Activated naive CD8-positive, alpha-beta T cell treated with anti-CD3 and anti-CD28 coated beads, Interleukin-2, amount 50 U/mL, for 16 hours (primary cell): Measurements from ENCODE around the gene SPRY1.

Experiments used
- DNase-seq: peaks from one replicate; pipeline ENCODE4 v3.0.0-alpha.2; 2020; ENCODE audit warnings: low read depth, low spot score

The SPRY1 gene, protein sequence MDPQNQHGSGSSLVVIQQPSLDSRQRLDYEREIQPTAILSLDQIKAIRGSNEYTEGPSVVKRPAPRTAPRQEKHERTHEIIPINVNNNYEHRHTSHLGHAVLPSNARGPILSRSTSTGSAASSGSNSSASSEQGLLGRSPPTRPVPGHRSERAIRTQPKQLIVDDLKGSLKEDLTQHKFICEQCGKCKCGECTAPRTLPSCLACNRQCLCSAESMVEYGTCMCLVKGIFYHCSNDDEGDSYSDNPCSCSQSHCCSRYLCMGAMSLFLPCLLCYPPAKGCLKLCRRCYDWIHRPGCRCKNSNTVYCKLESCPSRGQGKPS

DNA sequence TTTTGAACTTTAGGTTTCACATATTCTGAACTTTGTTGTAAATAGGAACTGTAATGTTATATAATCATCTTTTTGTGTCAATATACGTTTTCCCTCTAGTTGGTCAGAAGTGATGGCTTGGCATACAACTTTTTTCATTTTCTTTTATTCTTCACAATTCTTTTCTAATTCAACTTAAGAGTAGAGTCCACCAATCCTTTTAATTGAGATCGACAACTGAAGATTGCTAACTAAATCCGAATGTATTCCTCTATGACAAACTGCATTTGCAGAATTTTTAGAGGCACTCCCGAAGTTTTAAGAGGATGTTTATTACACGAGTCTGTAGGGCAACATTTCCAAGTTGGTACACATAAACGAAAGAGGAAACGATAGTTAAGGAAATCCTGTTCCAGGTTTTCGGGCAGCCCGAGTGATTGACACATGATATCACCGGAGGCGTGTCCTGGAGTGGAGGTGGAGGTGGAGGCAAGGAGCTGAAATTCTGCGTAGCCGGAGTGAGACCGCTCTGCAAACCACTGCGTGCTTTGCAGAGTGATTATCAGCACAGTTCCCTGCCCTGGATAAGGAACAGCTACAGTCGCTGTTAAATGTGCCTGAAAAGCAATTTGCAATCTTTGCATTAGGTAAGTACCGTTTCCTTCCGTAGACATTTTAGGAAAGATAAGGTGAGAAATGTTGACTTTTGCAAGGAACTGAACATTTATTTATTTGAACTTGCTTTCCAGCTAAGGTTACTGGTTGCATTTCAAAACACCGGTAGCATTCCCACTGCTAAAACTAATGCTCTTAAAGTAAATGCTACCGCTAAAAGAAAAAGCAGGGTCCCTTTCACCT, at the start of gene SPRY1:
Gene SPRY1, plus strand, starts transcription at position 489 of the 837 bp plus-strand sequence. CDS start 4,797 bp downstream, outside the sequence.
- peak; percentile 67 for DNase-seq

DNA sequence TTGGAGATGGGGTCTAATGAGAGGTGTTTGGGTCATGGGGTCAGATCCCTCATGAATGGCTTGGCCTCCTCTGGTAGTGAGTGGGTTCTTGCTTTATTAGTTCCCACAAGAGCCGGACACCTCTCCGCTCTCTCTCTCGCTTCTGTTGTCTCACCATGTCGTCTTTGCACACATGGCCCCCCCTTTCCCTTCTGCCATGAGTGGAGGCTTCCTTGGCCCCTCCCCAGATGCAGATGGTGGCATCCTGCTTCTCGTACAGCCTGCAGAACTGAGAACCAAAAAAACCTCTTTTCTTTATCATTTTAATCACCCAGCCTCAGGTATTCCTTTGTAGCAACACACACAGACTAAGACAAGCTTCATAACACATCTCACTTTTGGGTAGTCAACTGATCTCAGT, 49.6 kb upstream of the SPRY1 start:
- DNase-seq: no peak

DNA sequence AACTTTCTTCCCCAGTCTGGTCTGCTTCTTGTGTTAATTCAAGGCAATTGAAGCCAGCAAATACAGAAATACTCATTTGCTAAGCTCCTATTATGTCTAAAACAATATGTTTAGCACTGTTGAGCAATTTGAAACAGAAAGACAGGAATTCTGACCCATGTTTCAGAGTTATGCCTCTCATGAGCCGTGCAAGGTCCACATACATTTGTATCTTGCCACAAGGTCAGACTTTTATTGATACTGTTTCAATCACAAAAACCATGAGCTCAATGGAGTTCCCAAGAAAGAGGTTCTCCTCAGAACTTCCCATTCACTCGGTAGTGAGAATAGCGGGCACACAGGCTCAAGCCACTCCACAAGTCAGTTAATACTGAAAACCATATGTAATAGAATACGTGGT, 47.6 kb upstream of the SPRY1 start:
- DNase-seq: no peak

DNA sequence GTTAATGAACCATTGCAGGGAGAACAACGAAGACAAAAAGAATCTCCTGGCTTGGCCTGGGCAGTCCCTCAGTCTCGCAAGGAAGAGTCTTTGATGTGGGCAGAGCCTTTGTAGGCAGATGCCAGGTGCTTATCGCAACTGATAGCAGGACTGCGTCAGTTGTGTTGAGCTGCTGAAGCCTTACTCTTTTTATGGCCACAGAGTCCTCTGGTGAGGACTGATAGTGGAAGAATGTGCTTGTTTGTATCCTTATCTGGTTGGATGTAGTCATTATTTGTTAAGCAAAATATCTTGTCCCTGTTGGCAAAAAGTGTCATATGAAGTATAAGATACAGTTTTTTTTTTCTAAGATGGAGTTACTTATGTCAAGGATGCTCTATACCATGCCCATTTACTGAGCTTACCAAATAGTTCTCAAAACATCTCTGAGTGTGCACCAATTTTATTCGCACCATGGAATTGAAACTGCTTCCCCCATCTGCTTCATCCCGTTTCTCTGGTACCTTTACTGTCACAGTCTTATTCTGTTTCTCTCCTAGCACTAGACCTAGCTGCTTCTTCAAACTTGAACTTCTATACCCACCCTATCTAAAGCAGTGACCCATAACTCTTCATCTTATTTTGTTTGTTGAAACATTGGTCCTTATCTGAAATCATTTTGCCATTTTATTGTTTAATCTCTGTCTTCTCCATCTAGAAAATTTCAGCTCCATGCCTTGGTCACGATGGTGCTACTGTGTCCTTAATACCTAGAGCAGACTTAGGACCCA, 47.0 kb upstream of the SPRY1 start:
- DNase-seq: no peak

DNA sequence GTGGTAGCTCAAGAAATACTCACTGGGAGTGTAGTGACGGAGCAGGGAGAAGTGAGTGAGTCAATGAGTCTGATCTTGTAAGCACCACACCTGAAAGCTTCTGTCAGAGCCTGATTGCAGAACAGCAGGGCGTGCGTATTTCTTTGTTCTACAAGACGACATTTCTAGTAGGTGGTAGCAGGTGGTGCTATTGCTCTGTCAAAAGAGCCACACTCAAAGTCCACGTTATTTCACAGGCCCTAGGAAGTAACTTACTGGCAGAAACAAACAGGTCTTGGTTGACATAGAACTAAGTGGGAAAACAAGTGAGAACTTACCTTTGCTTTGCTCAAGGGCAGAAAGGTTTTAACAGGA, 46.4 kb upstream of the SPRY1 start:
- DNase-seq: no peak

DNA sequence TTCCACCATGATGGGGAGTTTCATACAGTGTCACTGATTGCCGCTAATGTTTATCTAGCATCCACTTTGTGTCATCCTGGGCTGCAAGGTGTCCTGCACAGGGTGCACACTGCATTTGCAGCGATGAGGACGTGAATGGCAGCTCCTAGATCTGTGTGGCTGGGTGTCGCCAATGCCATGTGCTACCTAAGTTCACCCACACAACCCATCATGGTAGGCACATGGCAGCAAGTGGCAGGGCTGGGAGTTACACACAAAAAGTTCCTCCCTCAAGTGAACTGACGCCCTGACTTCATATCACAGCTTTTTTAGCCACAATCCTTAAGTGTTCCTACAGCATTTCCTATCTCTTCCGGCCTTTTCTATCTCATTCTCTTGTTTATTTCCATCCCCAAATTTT, 45.9 kb upstream of the SPRY1 start:
- no peak for DNase-seq

DNA sequence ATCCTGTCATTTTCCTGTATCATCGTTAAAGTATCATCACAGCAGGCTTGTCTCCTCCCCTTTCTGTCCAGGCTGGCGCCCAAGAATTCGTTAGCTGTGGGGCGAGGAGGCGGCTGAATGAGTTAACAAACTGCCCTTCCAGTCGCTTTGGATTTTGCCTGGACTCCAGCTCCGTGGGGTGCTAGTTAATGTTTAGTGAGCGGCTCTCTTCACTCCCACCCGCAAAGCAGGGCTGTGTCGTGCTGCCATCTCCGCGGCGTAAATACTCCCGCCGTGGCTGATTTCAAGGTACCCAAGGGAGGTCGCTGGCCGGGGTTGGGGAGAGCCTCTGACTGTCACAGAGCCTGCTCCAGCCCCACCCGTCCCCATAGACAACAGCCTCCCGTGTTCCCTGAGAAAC, 44.9 kb upstream of the SPRY1 start:
- no peak for DNase-seq

DNA sequence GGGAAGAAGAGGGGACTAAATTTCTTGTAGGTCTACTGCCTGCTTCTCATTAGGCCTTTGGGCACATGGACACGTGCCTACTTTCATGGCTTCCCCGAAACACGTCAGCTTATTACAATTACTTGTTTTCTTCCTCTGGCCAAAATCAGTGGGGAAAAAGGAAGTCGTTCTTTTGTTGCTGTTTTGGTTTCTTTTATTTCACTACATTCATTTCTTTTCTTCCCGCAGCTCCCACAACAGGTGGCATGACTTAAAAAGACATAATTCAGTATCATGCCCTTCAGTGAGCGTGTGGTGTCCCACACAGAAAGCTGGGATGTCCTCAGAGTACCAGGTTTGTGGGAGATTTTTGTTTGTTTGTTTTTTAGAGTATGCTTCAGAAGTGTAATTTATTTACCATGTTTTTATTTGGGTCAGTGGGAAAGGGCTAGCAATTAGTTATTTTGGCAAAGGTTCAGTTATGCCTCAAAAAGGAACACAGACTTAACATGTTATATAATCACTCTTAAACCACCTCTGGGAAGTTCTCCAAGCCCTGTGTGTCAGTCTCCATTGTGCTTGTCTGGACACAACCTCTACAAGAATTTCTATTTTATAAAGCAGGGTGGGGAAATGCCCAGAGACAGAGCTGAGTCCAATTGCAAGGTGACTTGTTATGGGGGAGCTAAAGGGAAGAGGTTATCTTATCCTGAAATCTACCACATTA, 44.2 kb upstream of the SPRY1 start:
- DNase-seq: no peak

DNA sequence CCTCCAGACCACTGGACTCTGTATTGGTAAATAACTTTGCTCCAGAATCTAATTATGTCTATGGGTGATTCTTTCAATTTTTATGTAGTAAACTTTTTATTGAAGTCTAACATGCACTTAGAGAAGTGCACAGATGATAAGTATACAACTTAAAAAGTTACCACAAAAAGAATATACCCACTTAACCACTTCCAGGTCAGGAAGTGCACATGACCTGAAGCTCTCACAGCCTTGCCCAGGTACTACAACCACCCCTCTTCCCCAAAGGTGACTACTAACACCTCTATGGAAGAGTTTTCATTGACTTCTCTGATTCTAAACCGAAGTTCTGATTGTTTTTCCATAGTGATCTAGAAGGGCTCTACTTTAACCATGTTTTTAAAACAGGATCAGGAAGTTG, 43.6 kb upstream of the SPRY1 start:
- no peak for DNase-seq

DNA sequence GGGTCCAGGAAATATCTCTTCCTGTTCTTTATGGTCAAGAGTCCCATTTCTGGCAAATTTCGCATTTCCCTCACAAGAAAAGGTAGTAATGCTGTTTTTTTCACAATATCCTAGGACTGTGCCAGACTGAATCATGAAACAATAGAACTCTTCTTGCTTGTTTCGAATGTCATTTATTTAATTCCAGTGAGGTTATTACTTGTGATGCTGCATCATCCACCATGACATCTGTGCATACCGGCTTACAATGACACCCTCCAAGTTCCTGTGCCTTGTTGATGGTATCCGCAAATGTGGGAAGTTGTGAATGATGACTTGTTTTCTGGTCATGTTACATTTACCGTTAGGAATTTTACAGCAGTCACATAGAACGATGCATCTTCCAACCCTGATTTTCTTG, 42.9 kb upstream of the SPRY1 start:
- DNase-seq: no peak

DNA sequence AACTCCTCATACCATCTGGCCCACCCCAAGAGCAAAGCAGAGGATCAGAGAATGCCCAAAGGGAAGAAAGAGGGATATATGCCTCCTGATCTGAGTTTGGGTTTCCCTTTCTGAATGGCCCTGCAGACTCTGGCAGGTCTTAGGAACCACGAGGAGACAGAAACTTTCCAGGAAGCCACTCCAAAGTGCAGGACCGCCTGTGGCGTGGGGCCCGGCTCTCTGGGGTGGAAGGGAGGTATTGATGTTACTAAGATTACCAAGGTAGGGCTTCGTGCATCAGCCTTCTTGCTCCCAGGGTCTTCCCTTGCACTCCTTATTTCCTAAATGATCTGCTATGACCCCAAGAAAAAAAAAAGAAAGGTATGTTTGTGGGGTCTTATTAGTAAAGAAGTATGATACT, 41.9 kb upstream of the SPRY1 start:
- no peak for DNase-seq

DNA sequence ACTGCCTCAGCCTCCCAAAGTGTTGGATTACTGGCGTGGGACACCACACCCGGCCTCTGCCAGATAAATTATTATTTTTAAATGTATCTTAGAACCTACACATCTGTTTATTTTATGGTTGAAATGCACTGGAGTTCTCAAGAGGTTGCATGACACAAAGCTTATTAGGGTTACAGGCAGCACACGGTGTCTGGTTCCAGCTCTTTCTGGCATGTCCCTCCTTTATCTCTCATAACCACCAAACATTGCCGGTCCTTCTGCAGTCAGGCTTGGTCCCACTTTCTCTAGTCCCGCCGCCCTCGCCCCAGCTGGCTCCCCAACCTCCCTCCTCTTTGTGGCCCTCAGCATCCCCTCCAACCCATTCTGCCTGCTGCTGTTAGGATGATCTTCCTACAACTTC, 39.7 kb upstream of the SPRY1 start:
- no peak for DNase-seq

DNA sequence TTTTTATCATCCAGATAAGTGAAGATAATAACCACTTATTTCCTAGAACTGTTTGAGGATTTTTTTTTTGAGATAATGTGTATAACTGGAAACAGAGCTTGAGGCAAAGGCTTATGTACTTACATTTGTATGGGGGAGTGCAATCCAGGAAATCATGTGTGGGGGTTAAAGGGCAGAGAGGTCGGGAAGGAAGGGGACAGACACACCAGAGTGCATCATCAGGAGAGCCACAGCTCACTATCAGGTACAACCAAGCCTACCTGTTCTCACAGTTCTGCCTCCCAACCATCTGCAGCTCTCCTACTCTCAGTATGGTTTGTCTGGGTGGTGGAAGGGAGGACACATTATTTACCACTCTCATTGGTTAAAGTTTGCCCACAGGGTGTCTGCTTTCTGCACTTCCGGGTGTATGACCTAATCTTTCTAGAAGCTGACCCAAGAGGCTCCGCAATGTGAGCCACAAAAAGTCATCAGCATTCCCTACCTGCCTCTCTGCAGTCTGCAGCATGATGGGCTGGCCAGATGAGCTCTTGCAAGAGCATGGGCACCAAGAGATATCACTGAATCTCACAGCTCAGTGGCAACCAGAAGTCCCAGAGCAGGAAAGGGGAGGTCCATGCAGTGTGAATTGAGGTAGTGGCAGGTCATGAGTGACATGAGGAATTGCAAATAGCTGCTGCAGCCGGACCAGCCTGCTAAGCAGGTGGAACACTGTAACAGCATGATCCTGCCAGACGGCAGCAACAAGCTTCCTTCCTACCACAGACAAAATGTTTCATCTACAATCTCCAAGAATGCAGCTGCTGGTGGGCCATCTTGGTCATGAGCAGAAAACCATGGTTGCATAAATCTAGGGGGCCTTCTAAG, 36.9 kb upstream of the SPRY1 start:
- DNase-seq: no peak

DNA sequence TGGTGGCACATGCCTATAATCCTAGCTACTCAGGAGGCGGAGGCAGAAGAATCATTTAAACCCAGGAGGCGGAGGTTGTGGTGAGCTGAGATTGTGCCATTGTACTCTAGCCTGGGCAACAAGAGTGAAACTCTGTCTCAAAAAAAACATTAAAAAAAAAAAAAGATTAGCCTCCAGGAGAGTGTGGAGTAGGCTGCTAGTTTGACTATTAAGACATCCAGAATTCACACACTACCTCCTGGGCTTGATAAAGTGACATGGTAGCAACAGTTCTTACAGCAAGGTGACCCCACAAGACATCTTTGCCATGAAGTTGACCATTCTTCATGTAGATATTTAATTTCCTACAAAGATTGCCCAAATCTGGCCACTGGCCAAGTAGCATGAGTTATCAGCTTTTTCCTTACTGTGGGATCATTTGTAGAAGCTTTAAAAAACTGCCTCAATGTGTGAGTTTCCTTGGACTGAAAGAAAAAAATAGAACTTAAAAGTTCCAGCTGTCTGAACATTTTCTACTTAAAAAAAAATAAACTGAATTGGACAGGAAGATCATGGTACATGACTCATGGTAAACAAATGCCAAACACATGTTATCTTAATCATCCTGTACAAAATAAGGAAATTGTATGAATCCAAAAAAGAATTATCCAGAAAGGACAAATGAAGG, 35.3 kb upstream of the SPRY1 start:
- DNase-seq: no peak

DNA sequence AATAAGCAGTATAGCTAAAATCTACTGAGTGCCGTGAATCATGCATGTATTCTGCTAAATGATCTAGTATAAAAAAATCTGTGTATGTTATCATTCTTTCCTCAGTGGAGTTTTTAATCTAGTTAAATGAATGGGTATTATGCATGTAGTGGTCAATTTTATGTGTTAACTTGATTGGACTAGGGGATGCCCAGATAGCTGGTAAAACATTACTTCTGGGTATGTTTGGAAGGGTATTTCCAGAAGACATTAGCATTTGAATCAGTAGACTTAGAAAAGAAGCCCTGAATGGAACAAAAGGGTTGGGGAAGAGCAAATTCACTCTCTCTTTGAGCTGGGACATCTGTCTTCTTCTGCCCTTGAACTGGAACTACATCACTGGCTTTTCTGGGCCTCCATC, 34.5 kb upstream of the SPRY1 start:
- DNase-seq: no peak

DNA sequence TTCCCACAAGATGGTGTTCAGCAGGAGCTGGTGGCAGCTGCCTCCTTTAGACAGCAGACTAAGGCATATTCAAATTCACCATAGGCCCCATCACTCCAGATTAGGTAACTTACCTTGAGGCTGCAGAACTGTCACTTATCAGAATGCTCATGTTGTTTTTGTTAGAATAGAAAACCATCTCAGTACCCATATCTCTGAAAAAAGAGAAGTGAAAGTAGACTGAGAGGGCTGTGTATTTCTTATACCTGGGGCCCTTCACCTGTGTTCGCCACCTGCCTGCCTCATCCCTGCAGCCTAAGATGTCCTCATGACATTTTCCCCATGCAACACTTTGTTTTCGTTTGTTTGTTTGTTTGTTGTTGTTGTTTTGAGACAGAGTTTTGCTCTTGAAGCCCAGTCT, 32.9 kb upstream of the SPRY1 start:
- DNase-seq: no peak

DNA sequence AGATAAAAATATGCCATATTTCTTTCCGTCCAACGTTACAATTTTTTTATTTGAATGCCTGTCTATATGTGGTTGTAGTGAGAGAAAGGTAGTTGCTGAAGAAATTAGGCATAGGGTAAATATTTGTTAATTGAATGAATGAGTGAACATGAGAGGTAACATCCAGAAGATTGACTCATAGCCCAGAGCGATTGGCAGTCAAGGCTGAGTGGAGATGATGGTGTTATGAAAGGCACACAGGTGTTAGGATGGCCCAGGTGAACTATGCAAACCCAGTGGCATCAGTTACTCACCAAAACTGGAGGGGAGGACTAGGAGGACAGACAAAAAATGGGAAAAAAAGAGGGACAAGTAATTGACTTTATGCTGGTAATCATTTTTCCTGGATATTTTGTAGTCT, 31.7 kb upstream of the SPRY1 start:
- no peak for DNase-seq

DNA sequence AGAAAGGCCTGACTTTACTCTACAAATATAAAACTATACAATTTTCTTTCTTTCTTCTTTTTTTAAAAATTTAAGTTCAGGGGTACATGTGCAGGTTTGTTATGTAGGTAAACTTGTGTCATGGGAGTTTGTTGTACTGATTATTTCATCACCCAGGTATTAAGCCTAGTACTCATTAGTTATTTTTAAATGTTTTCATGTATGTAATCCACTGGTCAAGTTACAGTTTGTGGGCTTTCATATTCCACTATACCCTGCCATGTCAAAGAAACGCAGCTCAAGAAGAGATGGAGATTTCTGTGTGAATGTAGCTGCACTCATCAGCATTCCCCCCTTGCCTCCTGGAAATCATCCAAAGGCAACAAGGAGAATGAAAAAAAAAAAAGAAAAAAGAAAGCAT, 31.2 kb upstream of the SPRY1 start:
- no peak for DNase-seq

DNA sequence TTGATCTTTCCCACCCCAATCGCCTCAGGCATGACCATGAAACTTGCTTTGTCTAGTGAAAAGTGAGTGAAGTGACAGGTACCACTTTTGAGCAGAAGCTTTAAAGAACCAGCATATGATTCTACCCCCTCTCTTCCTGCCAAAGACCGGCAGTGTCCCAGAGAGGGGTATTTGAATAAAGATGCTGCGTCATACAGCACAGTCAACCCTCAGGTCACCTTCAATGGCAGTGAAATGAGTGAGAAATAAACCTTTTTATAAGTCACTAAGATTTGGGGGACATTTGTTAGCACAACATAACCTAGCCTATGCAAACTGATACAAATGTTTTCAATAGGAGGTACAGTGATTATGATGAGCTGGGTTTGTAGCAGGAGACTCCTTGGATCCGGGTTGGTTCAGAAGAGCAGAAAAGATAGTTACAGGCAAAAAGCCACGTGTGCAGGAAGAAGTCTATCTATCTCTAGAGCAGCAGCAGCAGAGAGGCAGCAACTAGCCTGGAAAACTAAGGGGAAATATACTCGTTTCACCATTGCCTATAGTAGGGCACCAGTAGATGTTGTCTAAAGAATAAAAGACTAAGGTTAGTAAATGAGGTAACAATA, 30.3 kb upstream of the SPRY1 start:
- no peak for DNase-seq

DNA sequence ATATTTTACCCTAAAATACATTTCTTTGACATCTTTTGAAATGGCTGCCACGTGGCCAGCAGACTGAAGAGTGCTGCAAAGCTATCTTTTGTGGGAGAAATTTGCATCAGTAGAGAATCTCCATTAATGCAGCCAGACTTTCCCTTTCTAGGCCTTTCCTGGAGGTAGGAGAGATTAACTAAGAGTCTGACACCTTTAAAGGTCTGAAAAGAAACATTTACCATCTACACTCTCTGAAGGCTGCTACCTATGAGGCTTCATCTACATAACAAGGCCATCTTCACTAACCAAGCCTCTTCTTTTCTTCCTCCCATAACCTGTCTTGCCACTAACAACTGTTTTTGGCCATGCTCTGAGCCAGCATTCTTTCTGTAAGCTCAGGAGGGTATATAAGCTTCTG, 17.8 kb upstream of the SPRY1 start:
- DNase-seq: no peak
